ENCODE data around the gene PEG3.

DNA sequence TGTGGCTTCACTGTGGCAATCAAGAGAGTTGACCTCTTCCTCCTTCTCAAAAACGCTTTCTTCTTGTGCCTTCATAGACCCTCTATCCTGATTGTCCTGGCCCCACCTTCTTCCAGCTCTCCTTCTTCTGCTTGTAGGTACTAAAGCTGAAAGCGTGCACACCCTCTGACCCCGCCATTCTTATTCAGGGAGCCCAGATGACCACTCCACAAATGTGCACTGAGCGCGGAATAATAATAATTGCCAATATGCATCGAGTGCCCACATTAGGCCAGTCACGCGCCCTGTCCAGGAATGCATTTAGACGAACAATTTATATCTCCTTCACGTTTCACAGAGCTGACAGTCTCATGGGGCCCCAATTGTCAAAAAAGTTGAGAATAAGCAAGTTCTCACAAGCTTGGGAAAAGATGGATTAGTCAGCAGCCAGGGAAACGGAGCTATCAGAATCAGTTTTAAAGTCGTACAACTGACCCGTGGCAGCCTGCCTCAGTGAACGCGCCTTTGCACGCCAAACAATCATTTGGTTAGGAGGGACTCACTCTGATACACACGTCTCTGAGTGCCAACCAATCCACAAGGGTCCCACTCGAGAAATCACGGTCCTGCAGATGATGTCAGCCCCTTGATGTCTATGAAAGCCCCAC lies 36.7 kb upstream of the PEG3 start:
- TF ChIP-seq, protein P1, sequence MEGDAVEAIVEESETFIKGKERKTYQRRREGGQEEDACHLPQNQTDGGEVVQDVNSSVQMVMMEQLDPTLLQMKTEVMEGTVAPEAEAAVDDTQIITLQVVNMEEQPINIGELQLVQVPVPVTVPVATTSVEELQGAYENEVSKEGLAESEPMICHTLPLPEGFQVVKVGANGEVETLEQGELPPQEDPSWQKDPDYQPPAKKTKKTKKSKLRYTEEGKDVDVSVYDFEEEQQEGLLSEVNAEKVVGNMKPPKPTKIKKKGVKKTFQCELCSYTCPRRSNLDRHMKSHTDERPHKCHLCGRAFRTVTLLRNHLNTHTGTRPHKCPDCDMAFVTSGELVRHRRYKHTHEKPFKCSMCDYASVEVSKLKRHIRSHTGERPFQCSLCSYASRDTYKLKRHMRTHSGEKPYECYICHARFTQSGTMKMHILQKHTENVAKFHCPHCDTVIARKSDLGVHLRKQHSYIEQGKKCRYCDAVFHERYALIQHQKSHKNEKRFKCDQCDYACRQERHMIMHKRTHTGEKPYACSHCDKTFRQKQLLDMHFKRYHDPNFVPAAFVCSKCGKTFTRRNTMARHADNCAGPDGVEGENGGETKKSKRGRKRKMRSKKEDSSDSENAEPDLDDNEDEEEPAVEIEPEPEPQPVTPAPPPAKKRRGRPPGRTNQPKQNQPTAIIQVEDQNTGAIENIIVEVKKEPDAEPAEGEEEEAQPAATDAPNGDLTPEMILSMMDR (IDR thresholded peaks at IDR 0.05): no peak
- TF ChIP-seq EZH2 (IDR thresholded peaks at IDR 0.05; ENCODE audit: borderline replicate concordance, insufficient read depth, low read depth, low read length, poor library complexity, severe bottlenecking): no peak

All from B cell (primary cell).